ENCODE results near the gene WDFY2.

- TF ChIP-seq CTCF (IDR thresholded peaks at IDR 0.05) (no peak), POLR2A (IDR thresholded peaks at IDR 0.05) (no peak), EP300 (IDR thresholded peaks at IDR 0.05) (no peak)
Measured at GRCh38 chr13:51581148-51581820, 3.0 kb upstream of the WDFY2 start.

Measured in tibial nerve (tissue), 4 donors.